MM.1S (cell line): Measurements from ENCODE around the gene ST6GALNAC6.

Experiments used
- EZH2phosphoT487 ChIP-seq: fragments of 300-600 bp; sonication (generic); IDR thresholded peaks from 2 replicates; pipeline ENCODE4 v1.6.1; 2018; ENCODE audit warnings: antibody characterized with exemption, low read length
- TF ChIP-seq, protein P1 (sequence below): fragments of 300-600 bp; sonication (generic); IDR thresholded peaks from 2 replicates; pipeline ENCODE4 v1.5.1; 2016; ENCODE audit warnings: antibody characterized with exemption, low read length, mixed read lengths

DNA sequence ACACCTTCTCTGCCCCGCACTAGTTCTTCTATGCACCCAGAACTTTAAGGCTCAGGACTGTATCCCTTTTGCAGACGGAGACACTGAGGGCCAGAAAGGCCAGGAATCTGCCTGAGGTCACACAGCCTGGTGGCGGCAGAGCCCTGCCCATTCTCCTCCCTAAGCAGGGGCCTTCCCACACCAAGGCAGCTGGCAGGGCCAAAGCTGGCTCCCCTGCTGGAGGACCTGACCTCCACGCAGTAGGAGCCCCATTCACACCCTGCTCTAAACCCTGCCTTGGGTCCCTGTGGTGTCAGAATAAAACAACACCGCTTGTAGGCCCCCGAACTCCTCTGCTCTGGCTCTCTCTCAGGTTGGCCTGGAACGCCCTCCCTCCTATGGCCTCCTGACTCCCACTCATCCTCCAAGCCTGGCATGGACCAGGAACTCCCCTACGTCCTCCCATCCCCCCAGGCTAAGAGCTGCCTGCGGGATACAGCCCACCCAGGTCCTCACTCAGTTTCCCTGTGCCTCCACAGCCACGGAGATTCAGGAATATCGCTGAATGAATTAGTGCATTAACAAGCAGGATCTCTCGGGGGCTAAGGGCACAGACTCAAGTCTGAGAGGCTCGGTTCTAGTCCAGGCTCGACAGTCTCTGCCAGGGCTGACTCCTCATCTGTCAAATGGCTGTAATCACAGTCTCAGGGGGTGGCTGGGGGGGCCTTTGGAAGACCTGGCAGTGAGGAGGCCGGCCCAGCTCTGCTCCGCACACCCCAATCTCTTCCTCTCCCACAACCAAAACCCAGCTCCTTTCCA lies 2.8 kb downstream of the ST6GALNAC6 start:
- TF ChIP-seq, protein P1, sequence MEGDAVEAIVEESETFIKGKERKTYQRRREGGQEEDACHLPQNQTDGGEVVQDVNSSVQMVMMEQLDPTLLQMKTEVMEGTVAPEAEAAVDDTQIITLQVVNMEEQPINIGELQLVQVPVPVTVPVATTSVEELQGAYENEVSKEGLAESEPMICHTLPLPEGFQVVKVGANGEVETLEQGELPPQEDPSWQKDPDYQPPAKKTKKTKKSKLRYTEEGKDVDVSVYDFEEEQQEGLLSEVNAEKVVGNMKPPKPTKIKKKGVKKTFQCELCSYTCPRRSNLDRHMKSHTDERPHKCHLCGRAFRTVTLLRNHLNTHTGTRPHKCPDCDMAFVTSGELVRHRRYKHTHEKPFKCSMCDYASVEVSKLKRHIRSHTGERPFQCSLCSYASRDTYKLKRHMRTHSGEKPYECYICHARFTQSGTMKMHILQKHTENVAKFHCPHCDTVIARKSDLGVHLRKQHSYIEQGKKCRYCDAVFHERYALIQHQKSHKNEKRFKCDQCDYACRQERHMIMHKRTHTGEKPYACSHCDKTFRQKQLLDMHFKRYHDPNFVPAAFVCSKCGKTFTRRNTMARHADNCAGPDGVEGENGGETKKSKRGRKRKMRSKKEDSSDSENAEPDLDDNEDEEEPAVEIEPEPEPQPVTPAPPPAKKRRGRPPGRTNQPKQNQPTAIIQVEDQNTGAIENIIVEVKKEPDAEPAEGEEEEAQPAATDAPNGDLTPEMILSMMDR: no peak
- no peak for TF ChIP-seq EZH2phosphoT487
